ENCODE measurements around the gene TUBB6. TPM values are rescaled to one million over a fixed set of nuclear protein-coding genes. Genes with fewer than 3 reads are reported as not detected.

The TUBB6 gene
- total RNA-seq, 2 donors from 2014 or later: 71.1 to 109 TPM

- WGBS, 2 donors: 68 to 75% methylated on average over 20 to 30 of the region's 30 CpGs
Measured at GRCh38 chr18:12278741-12279682, 29.0 kb upstream of the TUBB6 start.

GRCh38 chr18:12279781-12280531, 28.1 kb upstream of the TUBB6 start:
- no peak for TF ChIP-seq POLR2A (IDR thresholded peaks at IDR 0.05)
- TF ChIP-seq, protein P1, sequence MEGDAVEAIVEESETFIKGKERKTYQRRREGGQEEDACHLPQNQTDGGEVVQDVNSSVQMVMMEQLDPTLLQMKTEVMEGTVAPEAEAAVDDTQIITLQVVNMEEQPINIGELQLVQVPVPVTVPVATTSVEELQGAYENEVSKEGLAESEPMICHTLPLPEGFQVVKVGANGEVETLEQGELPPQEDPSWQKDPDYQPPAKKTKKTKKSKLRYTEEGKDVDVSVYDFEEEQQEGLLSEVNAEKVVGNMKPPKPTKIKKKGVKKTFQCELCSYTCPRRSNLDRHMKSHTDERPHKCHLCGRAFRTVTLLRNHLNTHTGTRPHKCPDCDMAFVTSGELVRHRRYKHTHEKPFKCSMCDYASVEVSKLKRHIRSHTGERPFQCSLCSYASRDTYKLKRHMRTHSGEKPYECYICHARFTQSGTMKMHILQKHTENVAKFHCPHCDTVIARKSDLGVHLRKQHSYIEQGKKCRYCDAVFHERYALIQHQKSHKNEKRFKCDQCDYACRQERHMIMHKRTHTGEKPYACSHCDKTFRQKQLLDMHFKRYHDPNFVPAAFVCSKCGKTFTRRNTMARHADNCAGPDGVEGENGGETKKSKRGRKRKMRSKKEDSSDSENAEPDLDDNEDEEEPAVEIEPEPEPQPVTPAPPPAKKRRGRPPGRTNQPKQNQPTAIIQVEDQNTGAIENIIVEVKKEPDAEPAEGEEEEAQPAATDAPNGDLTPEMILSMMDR (IDR thresholded peaks at IDR 0.05): no peak
- WGBS, 2 donors: 84 to 87% methylated on average over 13 to 16 of the region's 16 CpGs

More at GRCh38 chr18:12278741-12279682, 29.0 kb upstream of the TUBB6 start:
- intact Hi-C loops (cut with DNase I): no loop called here
- TF ChIP-seq POLR2A (IDR thresholded peaks at IDR 0.05): peak in 2 of 3 donors; percentile 19 to 24
- TF ChIP-seq, protein P1 (IDR thresholded peaks at IDR 0.05): no peak
- DNase-seq: peak in 3 of 4 donors; percentile 33 to 44 (median 44)
- no peak overlapping the region for H3K4me3 ChIP-seq
- H3K27me3 ChIP-seq: no peaks in the 10 kb centered on the region
- H3K4me1 ChIP-seq: no peaks in the 10 kb centered on the region
- H3K9me3 ChIP-seq: no peaks in the 10 kb centered on the region
- H3K36me3 ChIP-seq (replicated peaks in 1 of 2; ENCODE audit: insufficient read depth in 1 of 2, low read depth in 2 of 2): no peaks in the 10 kb centered on the region
- peak; percentile 71 for ATAC-seq
- H3K27ac ChIP-seq: peak overlapping the region in 3 of 4 donors; percentile 16 to 64 (median 49)

DNA sequence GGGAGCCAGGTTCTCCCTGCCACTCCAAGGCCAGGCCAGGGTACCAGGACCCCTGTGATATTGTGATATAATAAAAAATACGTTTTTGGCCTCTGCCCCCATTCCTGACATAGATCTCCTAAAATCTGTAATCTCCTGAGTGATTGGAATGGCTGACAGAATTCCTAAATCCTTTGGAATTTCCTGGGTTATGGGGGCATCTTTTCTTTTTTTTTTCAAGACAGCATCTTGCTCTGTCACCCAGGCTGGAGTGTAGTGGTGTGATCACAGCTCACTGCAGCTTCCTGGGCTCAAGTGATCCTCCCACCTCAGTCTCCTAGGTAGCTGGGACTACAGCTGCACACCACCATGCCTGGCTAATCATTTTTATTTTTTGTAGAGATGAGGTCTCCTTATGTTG, 26.2 kb upstream of the TUBB6 start:
- TF ChIP-seq, protein P1 (IDR thresholded peaks at IDR 0.05): no peak
- TF ChIP-seq POLR2A (IDR thresholded peaks at IDR 0.05): no peak
- Histone ChIP-seq H3K4me3 (no peak overlapping the region), H3K9me3 (no peaks in the 10 kb centered on the region), H3K27me3 (no peaks in the 10 kb centered on the region), H3K27ac (no peak overlapping the region), H3K36me3 (replicated peaks in 1 of 2; ENCODE audit: insufficient read depth in 1 of 2, low read depth in 2 of 2) (no peaks in the 10 kb centered on the region), H3K4me1 (no peaks in the 10 kb centered on the region)
- intact Hi-C loops (cut with DNase I): no loop called here
- DNase-seq (no peak), ATAC-seq (no peak)
- WGBS, 2 donors: 28 to 60% methylated on average over 1 of the region's 1 CpG

More at GRCh38 chr18:12279781-12280531, 28.1 kb upstream of the TUBB6 start:
- intact Hi-C loops (cut with DNase I): no loop called here
- Histone ChIP-seq H3K9me3 (no peaks in the 10 kb centered on the region), H3K4me1 (no peaks in the 10 kb centered on the region), H3K4me3 (no peak overlapping the region), H3K36me3 (replicated peaks in 1 of 2; ENCODE audit: insufficient read depth in 1 of 2, low read depth in 2 of 2) (no peaks in the 10 kb centered on the region), H3K27ac (peak overlapping the region in 1 of 4 donors; percentile 64), H3K27me3 (no peaks in the 10 kb centered on the region)
- DNase-seq (no peak), ATAC-seq (no peak)

- 65 to 81% methylated on average over 9 of the region's 9 CpGs for WGBS, 2 donors
Measured at GRCh38 chr18:12282442-12283039, 25.5 kb upstream of the TUBB6 start.

More at GRCh38 chr18:12282442-12283039, 25.5 kb upstream of the TUBB6 start:
- intact Hi-C loops (cut with DNase I): no loop called here
- TF ChIP-seq, protein P1 (IDR thresholded peaks at IDR 0.05): no peak
- no peak for TF ChIP-seq POLR2A (IDR thresholded peaks at IDR 0.05)
- no peak for DNase-seq
- no peak overlapping the region for H3K4me3 ChIP-seq
- no peaks in the 10 kb centered on the region for H3K9me3 ChIP-seq
- H3K27me3 ChIP-seq: no peaks in the 10 kb centered on the region
- H3K36me3 ChIP-seq (replicated peaks in 1 of 2; ENCODE audit: insufficient read depth in 1 of 2, low read depth in 2 of 2): no peaks in the 10 kb centered on the region
- peaks cover 6% of the 10 kb centered on the region for H3K4me1 ChIP-seq
- ATAC-seq: no peak
- no peak overlapping the region for H3K27ac ChIP-seq
